ENCODE results near the gene MUC13.

The MUC13 gene

GRCh38 chr3:124969190-124969589 lies 34.6 kb upstream of the MUC13 start:
- H3K27ac ChIP-seq (replicated peaks), result no peak overlapping the region
- H3K4me3 ChIP-seq (replicated peaks; ENCODE audit: insufficient read depth, low read length), result no peak overlapping the region
- TF ChIP-seq, protein P1, sequence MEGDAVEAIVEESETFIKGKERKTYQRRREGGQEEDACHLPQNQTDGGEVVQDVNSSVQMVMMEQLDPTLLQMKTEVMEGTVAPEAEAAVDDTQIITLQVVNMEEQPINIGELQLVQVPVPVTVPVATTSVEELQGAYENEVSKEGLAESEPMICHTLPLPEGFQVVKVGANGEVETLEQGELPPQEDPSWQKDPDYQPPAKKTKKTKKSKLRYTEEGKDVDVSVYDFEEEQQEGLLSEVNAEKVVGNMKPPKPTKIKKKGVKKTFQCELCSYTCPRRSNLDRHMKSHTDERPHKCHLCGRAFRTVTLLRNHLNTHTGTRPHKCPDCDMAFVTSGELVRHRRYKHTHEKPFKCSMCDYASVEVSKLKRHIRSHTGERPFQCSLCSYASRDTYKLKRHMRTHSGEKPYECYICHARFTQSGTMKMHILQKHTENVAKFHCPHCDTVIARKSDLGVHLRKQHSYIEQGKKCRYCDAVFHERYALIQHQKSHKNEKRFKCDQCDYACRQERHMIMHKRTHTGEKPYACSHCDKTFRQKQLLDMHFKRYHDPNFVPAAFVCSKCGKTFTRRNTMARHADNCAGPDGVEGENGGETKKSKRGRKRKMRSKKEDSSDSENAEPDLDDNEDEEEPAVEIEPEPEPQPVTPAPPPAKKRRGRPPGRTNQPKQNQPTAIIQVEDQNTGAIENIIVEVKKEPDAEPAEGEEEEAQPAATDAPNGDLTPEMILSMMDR (IDR thresholded peaks at IDR 0.05; ENCODE audit: insufficient read depth, low read length), result no peak
- TF ChIP-seq SPI1 (IDR thresholded peaks at IDR 0.05; ENCODE audit: borderline replicate concordance, low read depth) (no peak), REST (IDR thresholded peaks at IDR 0.05; ENCODE audit: insufficient replicate concordance, low read depth) (no peak), GABPA (IDR thresholded peaks at IDR 0.05; ENCODE audit: low read depth) (no peak)
- DNase-seq (ENCODE audit: low read depth in 1 of 2, low spot score in 1 of 2), result no peak
- H3K27me3 ChIP-seq (ENCODE audit: insufficient read depth, poor library complexity, severe bottlenecking), result no peaks in the 10 kb centered on the region

- no peaks in the 10 kb centered on the region for H3K27me3 ChIP-seq (ENCODE audit: insufficient read depth, poor library complexity, severe bottlenecking)
- H3K27ac ChIP-seq (replicated peaks), result no peak overlapping the region
- H3K4me3 ChIP-seq (replicated peaks; ENCODE audit: insufficient read depth, low read length), result no peak overlapping the region
- DNase-seq (ENCODE audit: low read depth in 1 of 2, low spot score in 1 of 2), result no peak
- no peak for TF ChIP-seq GABPA (IDR thresholded peaks at IDR 0.05; ENCODE audit: low read depth)
- no peak for TF ChIP-seq SPI1 (IDR thresholded peaks at IDR 0.05; ENCODE audit: borderline replicate concordance, low read depth)
- no peak for TF ChIP-seq REST (IDR thresholded peaks at IDR 0.05; ENCODE audit: insufficient replicate concordance, low read depth)
- TF ChIP-seq, protein P1 (IDR thresholded peaks at IDR 0.05; ENCODE audit: insufficient read depth, low read length), result no peak
- TF ChIP-seq POLR2AphosphoS5 (IDR thresholded peaks at IDR 0.05; ENCODE audit: low read depth), result no peak
Observed at GRCh38 chr3:124967964-124968363, 33.4 kb upstream of the MUC13 start.

GRCh38 chr3:124966521-124967445 lies 32.2 kb upstream of the MUC13 start:
- H3K27ac ChIP-seq (replicated peaks), result no peak overlapping the region
- no peak for DNase-seq (ENCODE audit: low read depth in 1 of 2, low spot score in 1 of 2)

More at GRCh38 chr3:124966521-124967445, 32.2 kb upstream of the MUC13 start:
- H3K27me3 ChIP-seq (ENCODE audit: insufficient read depth, poor library complexity, severe bottlenecking), result no peaks in the 10 kb centered on the region
- no peak overlapping the region for H3K4me3 ChIP-seq (replicated peaks; ENCODE audit: insufficient read depth, low read length)
- TF ChIP-seq POLR2AphosphoS5 (IDR thresholded peaks at IDR 0.05; ENCODE audit: low read depth) (no peak), SPI1 (IDR thresholded peaks at IDR 0.05; ENCODE audit: borderline replicate concordance, low read depth) (no peak)
- TF ChIP-seq, protein P1 (IDR thresholded peaks at IDR 0.05; ENCODE audit: insufficient read depth, low read length), result no peak

All from HL-60 (cell line).